VCaP (cell line): ENCODE results near the gene ZC3H7A.

Experiments used
- H3K27ac ChIP-seq: fragments of 450-650 bp; 2 replicates; pipeline ENCODE4 v1.5.1; 2017
- CTCF ChIP-seq: fragments of 450-650 bp; conservative IDR thresholded peaks from 2 replicates; pipeline ENCODE4 v1.5.1; 2017; ENCODE audit warnings: mild to moderate bottlenecking, moderate library complexity

ZC3H7A gene

GRCh38 chr16:11780991-11781680 lies 15.9 kb downstream of the ZC3H7A start:
- H3K27ac ChIP-seq, result no peak overlapping the region
- TF ChIP-seq CTCF, result no peak

- H3K27ac ChIP-seq, result no peak overlapping the region
- TF ChIP-seq CTCF, result no peak
Measured at GRCh38 chr16:11779074-11779473, 18.0 kb downstream of the ZC3H7A start.

GRCh38 chr16:11774065-11774626 lies 22.9 kb downstream of the ZC3H7A start:
- no peak overlapping the region for H3K27ac ChIP-seq
- no peak for TF ChIP-seq CTCF

GRCh38 chr16:11768849-11769248 lies 28.2 kb downstream of the ZC3H7A start:
- no peak for TF ChIP-seq CTCF
- H3K27ac ChIP-seq, result no peak overlapping the region

- no peak for TF ChIP-seq CTCF
- no peak overlapping the region for H3K27ac ChIP-seq
Measured at GRCh38 chr16:11762431-11762830, 34.6 kb downstream of the ZC3H7A start.

GRCh38 chr16:11759997-11760396 lies 37.1 kb downstream of the ZC3H7A start:
- no peak for TF ChIP-seq CTCF
- peak overlapping the region; percentile 70; the same call in 1 of the 2 replicates for H3K27ac ChIP-seq

GRCh38 chr16:11759163-11759834 lies 37.8 kb downstream of the ZC3H7A start:
- TF ChIP-seq CTCF, result no peak

More at GRCh38 chr16:11759163-11759834, 37.8 kb downstream of the ZC3H7A start:
- peak overlapping the region; percentile 70 for H3K27ac ChIP-seq
